ENCODE data around the gene PRDX2.

PRDX2 gene

DNA sequence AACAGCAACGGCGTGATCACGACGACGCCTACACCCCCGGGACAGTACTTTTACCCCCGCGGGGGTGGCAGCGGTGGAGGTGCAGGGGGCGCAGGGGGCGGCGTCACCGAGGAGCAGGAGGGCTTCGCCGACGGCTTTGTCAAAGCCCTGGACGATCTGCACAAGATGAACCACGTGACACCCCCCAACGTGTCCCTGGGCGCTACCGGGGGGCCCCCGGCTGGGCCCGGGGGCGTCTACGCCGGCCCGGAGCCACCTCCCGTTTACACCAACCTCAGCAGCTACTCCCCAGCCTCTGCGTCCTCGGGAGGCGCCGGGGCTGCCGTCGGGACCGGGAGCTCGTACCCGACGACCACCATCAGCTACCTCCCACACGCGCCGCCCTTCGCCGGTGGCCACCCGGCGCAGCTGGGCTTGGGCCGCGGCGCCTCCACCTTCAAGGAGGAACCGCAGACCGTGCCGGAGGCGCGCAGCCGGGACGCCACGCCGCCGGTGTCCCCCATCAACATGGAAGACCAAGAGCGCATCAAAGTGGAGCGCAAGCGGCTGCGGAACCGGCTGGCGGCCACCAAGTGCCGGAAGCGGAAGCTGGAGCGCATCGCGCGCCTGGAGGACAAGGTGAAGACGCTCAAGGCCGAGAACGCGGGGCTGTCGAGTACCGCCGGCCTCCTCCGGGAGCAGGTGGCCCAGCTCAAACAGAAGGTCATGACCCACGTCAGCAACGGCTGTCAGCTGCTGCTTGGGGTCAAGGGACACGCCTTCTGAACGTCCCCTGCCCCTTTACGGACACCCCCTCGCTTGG is 9.3 kb downstream of the PRDX2 start:
- no peak for DNase-seq (ENCODE audit: low read depth, low spot score)

DNA sequence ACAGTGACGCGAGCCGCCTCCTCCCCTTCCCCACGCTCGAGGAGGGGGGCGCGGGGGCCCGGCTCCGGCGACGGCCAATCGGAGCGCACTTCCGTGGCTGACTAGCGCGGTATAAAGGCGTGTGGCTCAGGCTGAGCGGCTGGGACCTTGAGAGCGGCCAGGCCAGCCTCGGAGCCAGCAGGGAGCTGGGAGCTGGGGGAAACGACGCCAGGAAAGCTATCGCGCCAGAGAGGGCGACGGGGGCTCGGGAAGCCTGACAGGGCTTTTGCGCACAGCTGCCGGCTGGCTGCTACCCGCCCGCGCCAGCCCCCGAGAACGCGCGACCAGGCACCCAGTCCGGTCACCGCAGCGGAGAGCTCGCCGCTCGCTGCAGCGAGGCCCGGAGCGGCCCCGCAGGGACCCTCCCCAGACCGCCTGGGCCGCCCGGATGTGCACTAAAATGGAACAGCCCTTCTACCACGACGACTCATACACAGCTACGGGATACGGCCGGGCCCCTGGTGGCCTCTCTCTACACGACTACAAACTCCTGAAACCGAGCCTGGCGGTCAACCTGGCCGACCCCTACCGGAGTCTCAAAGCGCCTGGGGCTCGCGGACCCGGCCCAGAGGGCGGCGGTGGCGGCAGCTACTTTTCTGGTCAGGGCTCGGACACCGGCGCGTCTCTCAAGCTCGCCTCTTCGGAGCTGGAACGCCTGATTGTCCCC is 10.1 kb downstream of the PRDX2 start, which contains the start of gene JUNB:
JUNB (plus strand) TSS at position 142 of the 706 bp plus-strand sequence; CDS start at position 428, 286 bp downstream.
- DNase-seq (ENCODE audit: low read depth, low spot score) = peak; percentile 92

DNA sequence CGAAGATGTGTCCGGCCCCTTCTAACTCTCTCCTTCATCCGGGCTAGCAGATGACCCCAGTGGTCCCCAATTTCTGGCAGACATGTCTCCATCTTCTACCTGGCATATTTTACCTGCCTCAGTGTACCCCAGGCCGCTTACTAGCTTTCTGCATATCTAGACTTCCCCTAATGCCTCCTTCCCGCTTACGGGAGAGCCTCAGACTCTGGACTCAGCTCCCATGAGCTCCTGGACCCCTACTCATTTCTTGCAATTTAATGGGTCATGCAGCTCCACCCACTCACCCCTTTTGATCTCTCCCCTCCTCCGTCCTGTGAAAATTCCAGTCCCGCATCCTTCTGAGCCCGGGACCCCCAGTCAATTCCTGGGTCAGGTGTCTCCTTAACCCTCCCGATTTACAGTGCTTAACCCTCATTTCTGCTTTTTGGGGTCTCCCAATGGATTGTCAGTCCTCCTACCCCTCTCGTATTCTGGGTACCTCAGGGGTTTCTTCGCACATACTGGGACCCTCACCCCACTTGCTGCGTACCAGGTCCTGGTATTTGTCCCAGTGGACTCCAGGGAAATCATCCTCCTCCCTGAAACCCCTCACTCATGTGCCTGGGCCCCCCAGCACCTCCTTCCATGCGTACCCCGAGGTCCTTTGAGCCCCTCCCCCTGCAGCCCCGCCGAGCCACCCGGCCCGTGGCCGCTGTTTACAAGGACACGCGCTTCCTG is 10.8 kb downstream of the PRDX2 start:
- no peak for DNase-seq (ENCODE audit: low read depth, low spot score)

DNA sequence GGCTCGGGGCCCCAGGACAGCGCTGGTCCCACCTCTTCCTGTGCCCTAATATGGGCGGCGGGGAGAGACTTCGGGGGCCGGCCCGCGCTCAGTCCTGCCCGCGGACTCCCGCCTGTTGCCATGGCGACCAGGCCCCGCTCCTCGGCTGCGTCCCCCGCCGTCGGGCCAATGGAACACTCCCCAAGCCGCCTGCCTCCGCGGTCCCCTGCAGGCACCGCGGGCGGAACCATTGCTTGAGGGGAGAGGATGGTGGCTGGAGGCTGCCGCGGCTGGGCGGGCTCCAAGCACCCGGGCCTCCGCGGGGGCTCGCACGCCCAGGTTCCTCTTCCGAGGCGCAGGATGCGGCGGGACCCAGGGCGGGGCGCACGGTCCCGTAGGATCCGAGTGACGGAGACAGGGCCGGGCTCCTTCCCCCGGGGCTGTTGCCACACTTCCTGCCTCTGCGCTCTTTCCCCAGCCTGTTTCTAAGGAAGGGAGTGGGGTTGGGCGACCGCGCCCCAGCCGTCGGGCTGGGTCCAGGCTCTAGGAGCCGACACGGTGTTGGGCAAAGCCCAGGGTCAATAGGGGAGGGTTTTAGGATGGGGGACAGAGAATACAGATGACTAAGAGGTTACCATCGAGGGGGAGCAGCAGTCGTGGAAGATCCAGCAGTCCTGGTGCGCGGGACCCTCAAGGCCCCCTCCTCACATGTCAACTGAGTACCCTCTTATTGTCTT is 11.5 kb downstream of the PRDX2 start:
- DNase-seq (ENCODE audit: low read depth, low spot score) = peak; percentile 87

DNA sequence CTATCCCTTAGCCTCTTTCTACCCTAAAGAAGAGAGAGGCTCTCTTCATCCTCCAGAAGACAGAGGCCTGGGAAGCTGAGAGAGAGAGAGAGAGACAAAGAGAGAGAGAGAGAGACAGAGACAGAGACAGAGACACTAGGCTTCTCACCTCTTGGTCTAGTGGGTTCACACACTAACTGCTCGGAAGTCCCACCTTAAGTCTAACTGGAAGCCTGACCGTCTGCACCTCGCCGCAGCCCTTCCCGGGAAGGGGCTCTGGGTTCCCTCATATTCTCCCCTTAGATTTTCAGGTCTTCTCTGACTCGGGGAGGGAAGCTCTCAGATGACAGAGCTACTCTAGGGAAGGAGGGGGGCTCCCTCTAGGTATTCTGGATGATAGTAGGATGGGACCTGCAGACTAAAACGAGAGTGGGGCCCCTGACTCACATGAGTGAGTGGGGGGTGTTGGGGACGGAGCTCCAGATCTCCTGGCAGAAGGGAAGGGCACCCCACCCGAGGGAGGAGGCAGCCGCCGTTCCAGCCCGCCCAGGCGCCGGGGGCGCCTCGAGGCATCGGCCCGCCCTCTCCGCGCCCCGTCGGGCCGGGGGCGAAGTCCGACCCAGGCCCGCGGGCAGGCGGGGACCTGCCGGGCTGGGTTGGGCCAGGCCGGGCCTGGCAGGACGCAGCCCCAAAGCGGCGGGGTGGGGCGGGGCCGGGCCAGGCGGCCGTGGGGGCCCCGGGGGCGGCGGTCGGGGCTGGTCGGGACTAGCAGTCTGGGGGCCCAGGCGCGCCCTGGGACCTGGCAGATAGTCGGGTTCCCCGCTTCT is 12.3 kb downstream of the PRDX2 start:
- no peak for DNase-seq (ENCODE audit: low read depth, low spot score)

DNA sequence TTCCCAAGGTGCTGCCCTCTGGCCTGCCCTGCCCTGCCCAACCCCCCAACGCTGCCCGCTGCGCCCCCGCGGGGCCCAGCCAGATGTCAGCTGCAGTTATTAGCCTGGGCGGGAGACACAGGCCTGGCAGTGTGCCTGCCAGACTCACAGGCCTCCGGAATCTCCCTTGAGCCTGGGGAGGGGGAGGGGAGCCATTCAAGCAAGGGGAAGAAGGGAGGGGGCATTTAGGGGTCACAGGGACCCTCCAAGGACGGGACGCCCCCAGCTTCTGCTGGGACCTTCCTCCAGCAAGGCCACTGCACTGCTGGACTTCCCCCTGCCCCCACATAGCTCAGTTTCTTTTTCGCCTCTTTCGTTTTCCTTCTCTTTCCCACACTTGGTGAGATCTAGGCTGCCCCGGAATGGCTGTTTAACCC is 12.9 kb downstream of the PRDX2 start:
- no peak for DNase-seq (ENCODE audit: low read depth, low spot score)

DNA sequence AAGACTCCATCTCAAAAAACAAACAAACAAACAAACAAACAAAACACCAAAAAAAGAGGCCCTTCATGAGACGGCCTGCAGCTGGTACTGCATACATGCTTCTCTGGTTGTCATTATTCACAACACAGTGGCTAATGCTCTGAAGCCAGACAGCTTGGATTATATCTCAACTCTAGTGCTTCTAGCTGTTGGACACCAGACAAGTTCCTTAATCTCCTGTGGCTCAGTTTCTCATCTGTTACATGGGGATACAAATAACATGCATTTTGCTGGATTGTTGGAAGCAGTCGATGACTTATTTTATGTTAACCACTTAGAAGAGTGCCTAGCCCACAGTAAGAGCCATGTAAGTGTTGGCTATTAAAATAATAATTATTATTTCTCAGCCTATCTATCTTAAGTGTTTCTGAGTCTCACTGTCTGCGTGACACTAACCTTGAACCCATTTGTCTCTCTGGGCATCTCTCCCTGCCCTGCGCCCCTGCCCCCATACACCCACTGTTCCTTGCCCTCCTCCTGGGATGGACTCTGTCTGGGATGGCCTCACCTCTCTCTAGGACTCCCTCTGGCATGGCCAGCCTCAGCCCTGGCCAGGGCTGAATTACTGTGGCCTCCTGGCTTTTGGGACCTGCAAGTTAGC is 13.4 kb downstream of the PRDX2 start:
- DNase-seq (ENCODE audit: low read depth, low spot score) = no peak

DNA sequence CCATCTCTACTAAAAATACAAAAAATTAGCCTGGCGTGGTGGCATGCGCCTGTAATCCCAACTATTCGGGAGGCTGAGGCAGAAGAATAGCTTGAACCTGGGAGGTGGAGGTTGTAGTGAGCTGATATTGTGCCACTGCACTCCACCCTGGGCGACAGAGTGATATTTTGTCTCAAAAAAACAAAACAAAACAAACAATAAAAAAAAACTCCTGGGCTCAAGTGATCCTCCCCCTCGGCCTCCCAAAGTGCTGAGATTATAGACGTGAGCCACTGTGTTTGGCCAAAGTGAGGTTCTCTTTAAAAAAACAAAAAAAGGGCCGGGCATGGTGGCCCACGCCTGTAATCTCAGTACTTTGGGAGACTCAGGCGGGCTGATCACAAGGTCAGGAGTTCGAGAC is 14.1 kb downstream of the PRDX2 start:
- no peak for DNase-seq (ENCODE audit: low read depth, low spot score)

DNA sequence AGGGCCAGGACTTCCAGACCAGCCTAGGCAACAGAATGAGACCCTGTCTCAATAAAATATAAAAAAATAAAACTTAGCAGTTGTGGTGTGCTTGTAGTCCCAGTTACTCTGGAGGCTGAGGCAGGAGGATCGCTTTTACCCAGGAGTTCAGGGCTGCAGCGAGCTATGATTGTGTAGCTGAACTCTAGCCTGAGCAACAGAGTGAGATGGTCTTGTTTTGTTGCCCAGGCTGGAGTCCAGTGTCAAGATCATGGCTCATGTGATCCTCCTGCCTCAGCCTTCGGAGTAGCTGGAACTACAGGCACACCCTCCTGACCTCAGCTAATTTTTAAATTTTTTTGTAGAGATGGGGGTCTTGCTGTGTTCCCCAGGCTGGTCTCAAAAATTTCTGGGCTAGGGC is 14.6 kb downstream of the PRDX2 start:
- DNase-seq (ENCODE audit: low read depth, low spot score) = no peak

DNA sequence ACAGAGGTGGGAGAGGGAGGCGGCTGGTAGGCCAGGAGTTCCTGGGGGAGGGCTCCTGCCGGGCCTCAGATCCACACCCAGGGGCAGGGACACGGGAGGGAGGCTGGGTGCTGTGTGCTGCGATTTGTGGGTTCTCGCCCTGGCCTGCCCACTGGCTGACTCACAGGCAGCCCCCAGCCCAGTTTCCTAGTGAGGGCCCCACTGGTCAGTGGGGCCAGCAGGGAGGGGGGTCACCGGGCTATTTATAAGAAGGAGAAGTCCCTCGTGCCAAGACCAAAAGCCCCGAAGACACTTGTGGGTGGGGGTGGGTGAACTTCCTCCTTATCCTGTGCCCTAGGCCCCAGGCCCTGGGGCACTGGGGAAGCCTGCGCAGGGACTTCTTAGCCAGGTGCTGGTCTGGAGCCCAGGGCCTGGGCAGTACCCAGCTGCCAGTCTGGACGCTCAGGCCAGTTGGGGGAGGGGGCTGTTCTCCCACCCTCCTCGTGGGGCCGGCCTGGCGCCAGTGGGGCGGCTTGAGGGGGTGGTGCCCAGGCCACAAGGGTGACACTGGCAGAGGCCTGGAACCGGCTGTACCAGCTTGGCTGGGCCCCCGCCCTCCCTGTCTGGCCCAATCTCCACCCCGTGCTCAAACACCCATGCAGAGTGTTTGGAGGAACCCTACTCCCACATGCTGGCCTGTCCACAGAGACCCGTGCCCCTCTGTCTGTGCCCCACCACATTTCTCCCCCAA is 15.3 kb downstream of the PRDX2 start:
- no peak for DNase-seq (ENCODE audit: low read depth, low spot score)

DNA sequence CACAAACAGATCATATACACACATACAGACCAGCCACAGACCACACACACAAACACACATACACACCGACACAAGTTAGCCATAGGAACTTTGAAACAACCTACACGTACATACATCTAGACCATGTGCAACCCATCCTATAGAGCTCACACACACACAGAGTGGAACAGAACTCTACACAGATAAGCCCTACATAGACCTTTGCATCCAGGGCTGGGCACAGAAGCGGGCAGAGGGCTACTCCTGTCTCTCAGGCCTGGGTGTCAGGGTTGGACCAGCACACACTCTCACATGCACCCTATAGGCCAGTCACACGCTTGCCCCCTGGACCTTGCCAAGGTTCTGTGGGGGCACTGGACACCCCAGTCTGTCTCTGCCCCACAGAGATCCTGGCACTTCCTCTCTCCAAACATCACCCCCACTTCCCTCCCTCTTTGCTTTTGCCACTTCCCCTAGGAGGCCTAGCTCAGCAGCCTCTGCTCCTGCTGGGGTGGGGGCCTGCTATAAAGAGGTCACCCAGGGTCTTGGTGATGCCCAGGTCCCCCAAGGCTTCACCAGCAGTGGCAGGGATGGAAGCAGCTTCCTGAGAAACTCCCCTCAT is 16.1 kb downstream of the PRDX2 start:
- no peak for DNase-seq (ENCODE audit: low read depth, low spot score)

DNA sequence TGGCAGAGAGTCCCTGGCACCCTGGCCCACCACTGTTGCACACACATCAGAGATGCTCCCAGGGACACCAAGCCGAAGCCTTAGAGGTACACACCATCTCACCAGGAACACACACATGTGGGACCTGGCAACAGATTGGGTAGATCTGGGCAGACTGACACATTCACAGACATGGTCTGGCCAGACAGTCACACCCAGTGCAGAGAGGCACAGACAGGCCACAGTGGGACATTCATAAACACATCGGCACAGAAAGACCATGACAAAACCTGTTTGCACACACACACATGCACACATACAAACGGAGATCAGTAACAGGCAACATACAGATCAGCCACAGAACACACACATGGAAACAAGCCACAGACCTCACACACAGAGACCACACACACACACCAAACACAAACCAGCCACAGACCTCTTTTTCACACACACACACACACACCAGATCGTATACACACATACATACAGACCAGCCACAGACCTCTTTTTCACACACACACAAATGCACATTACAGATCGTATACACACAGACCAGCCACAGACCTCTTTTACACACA is 16.6 kb downstream of the PRDX2 start:
- no peak for DNase-seq (ENCODE audit: low read depth, low spot score)

DNA sequence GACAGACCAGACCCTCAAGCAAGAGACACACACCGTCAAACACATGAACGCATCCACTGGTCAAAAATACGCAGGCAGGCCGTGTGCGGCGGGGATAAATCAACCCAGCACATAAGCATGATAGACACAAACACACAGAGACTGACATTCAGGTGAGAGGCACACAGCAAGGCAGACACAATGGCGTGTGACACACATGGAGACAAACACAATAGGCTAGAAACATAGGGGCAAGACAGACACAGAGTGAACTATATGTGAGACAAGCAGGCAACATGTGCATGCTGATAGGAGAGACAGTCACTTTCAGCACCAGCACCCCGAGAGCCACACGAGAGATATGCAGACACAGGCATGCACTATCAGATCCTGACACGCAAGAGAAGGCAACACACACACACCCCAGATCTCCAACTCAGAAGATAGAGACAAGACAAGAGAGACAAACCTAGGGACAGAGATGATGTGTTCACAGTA is 17.2 kb downstream of the PRDX2 start:
- no peak for DNase-seq (ENCODE audit: low read depth, low spot score)

DNA sequence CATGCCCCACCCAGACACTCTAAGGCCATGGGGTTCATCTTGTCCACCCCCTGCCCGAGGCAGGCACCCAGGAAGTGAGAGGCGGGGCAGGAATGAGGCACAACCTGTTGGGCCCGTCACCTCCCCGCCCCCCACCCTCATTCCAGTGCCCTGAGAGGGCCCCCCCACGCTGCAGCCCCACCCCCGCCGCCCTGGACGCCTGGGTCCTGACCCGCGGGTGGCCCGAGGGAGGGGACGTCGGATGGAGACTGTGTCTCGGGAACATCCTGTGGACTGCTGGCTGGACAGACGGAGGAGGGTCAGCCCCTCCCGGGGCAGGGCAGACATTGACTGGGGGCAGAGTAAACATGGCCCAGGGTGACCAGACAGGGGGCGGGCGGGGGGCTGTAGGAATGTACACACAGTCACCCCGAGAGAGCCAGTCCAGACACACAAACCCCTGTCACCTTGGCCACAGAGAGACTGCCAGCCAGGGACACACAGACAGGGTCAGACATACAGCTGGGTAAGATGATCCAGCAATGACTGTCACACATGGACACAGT is 17.7 kb downstream of the PRDX2 start:
- no peak for DNase-seq (ENCODE audit: low read depth, low spot score)

DNA sequence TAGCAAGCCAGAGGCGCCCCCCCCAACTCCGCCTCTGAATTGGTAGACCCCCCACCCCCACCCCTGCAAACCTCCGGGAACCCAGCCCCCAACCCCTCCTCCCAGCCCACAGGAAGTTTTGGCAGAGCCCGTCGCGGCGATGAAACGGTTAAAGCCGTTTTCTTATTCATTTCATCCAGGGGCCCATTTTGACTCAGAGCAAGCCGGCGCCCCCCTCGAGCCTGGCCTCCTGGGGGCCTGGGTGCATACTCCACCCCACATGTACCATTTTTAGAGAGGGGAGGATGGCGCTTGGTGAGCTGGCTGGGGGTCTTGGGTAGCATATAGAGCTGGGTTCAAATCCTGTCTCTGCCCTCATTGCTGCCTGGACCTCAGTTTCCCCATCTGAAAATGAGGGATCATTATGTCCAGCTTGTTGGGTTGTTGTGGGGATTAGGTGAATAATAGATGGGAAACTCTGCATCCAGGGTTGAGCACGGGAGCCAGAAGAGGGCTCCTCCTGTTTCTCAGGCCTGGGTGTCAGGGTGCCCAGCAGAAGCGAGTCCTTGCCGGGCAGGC is 18.2 kb downstream of the PRDX2 start:
- no peak for DNase-seq (ENCODE audit: low read depth, low spot score)

DNA sequence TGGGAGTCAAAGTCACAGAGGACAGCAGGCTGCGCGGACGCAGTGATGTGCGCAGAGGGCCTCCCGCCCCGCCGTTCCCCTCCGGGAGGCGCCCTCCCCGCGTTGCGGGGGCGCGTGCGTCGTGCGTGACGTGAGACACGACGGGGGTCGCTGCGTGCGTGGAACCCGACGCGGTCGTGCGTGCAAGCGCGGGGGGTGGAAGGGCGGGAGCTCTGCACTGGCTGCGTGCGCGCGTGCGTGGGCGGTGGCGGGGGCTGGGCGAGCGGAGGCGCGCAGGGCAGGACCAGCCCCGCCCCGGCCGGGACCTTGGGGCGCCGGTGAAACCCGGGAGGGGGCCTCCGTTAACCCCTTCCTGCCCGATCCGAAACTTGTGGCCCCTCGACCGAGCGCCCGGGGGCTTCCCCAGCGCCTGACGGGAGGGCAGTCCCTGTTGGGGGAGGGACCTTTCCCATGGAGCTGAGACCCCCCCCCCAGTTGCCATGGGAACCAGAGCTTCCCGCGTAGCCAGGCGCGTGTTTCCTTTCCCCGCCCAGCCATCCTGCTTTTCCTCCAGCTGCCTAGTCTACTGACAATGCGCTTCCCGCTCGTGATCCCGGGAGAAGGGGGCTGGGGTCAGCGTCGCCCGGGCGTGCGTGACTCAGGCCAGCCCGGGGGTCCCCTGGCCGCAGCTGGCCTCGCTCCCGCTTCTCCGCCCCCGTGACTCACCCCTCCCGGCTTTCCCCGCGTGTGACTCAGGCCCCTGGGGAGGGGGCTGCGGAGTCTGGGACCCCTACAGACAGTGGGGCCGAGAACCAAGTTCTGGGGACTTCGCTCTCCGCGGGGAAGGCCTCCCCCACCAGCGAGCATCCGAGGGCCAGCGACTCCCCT is 18.9 kb downstream of the PRDX2 start:
- DNase-seq (ENCODE audit: low read depth, low spot score) = no peak

DNA sequence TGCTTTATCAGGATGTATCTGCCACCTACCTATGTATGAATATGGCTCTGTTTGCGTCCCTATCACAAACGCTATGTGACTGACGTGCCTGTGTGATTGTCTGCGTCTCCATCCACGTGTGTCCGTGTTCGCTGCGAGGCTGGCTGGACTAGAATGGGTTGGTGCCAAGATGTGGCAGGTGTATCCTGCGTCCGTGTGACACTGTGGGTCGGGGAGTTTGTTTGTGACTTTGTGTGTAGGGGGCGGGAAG is 19.5 kb downstream of the PRDX2 start:
- DNase-seq (ENCODE audit: low read depth, low spot score) = no peak
